Activated T-helper 1 cell treated with anti-CD3 and anti-CD28 coated beads, Interleukin-12 subunit alpha, Interleukin-12 subunit beta, Interleukin-2, Interleukin-4 antibody, amounts not matched to agents 30 ng/mL and 10 ng/mL and 1 ng/mL, durations not matched to agents 14 hours and 24 hours and 36 hours (primary cell): ENCODE results near the gene UNC119B. TPM values are rescaled to one million over a fixed set of nuclear protein-coding genes. Genes with fewer than 3 reads are reported as not detected.

Experiments
- total RNA-seq: library from RNA; stranded (reverse); gene quantifications from 2 replicates; pipeline ENCODE4 v1.2.3, GENCODE V29; 2022

Gene UNC119B
- total RNA-seq, 1 donor from 2014 or later = 24.6 TPM

Other genes starting within 250 kb of the UNC119B start
- gene SRSF9, start 240.7 kb upstream of the UNC119B start, total RNA-seq = 233 and 239 TPM in 2 replicates
- 341 and 356 TPM in 2 replicates for gene DYNLL1, start 214.3 kb upstream of the UNC119B start, total RNA-seq
- 27.8 and 29.8 TPM in 2 replicates for gene COQ5, start 181.3 kb upstream of the UNC119B start, total RNA-seq
- 170 and 181 TPM in 2 replicates for gene RNF10, start 176.1 kb upstream of the UNC119B start, total RNA-seq
- 83.3 and 85.0 TPM in 2 replicates for gene POP5, start 129.1 kb upstream of the UNC119B start, total RNA-seq
- gene CABP1, start 69.8 kb upstream of the UNC119B start, total RNA-seq = not detected in 2 replicates
- gene MLEC, start 23.3 kb upstream of the UNC119B start, total RNA-seq = 139 and 150 TPM in 2 replicates
- gene ACADS, start 15.4 kb downstream of the UNC119B start, total RNA-seq = 10.8 and 11.1 TPM in 2 replicates
- 27.3 and 31.2 TPM in 2 replicates for gene SPPL3, start 193.9 kb downstream of the UNC119B start, total RNA-seq